ENCODE results near the gene VPS13D.
"Not testable (repeated sequence)": the region's sequence is repeated elsewhere in the genome, so short reads cannot be mapped to it uniquely, and the experiment has no call there.

The VPS13D gene

DNA sequence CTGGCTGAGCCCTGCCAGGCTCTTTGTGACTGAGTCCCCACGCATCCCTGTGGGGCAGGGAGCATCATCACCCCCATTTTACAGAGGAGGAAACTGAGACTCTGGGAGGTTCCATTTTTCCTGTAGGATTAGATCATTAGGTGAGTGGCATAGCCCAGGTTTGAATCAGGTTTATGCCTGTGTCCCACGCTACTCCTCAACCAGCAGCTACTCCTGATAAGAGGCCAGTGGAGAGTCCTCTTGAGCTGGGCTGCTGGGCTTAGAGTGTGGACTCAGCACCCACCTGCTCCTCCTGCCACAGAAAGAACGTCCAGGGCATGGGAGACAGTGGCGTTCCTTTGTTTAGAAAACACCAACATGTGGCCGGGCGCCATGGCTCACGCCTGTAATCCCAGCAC lies 32.3 kb upstream of the VPS13D start:
- peak; percentile 57 for DNase-seq

DNA sequence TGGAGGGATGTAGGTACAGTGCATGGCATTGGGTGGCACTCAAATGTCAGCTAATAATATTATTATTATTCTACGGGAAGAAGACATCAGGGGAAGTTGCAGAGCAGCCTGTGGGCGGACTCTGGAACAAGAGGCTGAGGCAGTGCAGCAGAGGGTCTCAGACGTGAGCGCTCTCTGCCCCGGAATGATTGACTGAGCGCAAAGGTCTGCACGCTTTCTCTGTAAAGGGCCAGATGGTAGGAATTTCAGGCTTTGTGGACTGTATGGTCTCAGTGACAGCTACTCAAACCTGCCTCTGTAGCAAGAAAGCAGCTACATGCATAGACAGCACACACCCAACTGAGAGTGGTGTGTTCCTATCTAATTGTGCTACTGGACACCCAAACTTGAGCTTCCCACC lies 29.6 kb upstream of the VPS13D start:
- no peak for DNase-seq

DNA sequence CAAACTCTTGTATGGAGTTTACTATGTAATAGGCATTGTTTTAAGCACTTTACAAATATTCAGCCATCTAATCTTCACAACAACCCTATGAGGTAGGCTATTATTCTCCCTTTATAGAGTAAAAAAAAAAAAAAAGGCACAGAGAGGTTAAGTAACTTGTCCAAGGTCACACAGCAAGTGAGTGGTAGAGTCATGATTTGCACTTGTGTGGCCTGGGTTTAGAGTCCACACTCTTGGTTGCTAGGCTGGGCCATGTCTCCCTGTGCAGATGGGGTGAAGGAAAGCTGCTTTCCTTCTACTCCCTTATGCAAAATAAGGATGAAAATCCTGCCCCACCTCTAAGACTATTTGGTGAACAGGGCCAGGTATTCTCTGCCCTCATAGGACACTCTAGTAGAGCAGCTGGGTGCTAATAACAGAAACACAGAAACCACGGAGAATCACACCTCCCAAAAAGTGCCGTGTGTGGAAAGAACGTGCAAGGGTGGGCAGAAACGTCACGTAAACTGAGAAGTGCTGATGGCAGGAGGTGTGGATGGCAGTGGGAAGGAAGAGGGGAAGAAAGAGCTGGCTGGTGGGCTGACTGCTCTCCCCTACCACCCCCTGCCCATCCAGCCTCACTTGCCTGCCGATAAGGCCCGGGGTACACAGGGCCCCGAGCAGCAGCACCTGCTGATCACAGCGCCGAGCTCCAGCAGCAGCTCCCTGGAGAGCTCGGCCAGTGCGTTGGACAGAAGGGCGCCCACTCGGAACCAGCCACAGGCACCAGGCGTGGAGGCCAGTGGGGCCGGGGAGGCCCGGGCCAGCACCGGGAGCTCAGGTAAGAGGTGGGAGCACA lies 28.3 kb upstream of the VPS13D start:
- DNase-seq, result no peak

DNA sequence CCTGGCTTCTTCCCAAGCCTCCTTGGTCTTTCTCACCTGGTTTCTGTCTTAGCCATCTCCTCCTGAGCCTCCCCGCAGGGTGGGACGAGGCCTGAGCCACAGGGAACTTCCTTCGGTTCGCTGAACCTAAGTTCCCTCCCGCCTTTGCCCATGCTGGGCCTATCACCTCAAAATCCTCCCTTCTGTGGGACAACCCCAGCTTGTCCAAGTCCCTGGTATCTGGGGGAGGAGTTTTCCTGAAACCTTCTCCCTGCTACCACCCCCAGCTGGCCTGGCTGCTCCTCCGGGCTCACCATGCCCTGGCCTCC lies 27.7 kb upstream of the VPS13D start:
- no peak for DNase-seq

DNA sequence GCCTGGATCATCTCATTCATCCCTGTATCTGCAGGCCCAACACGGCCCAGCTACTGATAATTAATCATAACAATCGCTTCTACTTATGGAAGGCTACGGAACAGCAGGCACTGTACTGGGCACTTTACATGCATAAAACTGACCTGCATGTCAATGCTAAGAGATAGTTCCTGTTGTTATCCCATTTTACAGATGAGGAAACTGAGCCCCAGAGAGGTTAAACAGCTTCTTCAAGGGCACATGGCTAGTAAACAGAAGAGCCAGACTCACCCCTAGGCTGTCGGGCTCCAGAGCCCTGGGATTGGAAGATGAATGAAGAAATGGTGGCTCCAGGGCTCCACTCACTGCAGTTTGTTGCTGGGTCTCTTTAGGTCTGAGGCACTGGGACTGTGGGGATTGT lies 27.3 kb upstream of the VPS13D start:
- no peak for DNase-seq

DNA sequence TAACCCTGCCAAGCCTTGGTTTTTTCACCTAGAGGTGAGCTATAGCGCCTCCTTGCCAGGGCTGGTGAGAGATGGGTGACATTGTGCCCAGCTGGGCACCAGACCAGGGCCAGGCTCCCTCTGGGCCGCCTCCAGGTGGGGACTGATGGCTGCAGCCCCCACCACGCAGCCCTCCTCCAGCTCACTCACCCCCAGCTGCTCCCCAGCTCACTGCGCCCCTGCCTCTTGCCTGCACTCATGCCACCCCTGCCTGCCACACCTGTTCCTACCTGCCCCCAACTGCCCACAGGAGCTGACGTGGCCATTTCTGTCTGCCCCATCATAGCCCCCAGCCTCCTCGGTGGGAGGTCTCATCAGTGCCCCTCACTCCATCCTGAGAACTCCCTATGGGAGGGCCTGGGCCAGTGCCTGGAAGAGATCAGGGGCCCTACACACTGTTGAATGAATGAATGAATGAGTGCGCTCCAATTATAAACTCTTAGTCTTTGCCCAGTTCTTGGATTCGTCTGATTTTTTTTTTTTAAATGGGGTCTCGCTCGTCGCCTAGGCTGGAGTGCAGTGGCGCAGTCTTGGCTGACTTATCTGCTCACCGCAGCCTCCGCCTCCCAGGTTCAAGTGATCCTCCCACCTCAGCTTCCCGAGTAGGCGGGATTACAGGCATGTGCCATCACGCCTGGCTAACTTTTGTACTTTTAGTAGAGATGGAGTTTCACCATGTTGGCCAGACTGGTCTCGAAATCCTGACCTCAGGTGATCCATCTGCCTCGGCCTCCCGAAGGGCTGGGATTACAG lies 26.4 kb upstream of the VPS13D start:
- no peak for DNase-seq

DNA sequence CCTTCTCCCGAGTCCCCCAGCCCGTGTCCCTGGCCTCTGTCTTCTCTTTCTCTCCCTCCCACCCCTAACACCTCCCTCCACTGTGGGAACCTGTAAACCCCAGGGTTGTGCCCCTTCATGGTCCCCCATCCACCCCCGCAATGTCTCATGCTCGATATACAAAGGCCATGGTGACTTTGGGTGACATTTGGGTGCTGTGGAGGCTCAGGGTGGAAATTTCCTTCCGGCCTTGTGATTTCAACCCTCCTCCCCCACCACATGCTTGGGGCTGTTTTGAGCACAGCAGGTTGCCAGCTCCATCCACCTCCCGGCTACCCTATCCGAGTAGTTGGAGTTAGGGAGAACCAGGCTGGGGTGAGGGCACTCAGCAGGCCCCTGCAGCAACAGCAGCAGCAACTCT lies 25.7 kb upstream of the VPS13D start:
- no peak for DNase-seq

DNA sequence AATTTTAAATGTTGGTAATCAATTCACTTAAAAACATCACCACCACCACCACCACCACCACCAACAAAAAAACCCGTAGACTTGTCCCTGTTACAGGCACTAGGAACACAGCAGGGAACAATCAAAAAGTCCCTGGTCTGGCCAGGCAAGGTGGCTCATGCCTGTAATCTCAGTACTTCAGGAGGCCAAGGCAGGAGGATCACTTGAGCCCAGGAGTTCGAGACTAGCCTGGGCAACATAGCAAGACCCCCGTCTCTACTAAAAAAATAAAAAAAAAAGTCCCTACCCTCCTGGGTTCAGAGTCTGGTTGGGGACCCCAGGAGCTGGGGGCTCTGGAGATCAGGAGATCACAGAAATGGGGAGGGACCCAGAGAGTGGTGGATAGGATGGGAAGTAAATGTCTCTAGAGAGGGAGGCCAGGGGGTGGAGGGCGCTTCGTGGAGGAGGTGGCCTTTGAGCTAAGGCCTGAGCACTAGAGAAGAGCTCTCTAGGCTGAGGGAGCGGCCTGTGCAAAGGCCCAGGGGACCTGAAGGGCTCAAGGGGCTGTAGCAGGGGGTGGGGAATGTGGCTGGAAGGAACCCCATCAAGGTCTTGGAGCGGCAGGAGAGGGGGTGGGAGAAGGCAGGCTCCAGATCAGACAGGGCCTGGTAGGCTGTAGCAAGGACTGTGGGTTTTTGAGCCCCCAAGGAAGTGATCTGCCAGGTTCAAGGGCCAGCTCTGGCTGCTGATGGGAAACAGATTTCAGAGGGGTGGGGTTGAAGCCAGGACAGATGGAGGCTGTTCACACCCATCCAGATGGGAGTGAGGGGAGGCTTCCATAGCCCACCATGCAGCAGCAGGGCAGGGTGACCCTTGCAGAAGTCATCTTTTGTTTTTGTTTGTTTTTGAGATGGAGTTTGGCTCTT lies 24.8 kb upstream of the VPS13D start:
- DNase-seq, result no peak

DNA sequence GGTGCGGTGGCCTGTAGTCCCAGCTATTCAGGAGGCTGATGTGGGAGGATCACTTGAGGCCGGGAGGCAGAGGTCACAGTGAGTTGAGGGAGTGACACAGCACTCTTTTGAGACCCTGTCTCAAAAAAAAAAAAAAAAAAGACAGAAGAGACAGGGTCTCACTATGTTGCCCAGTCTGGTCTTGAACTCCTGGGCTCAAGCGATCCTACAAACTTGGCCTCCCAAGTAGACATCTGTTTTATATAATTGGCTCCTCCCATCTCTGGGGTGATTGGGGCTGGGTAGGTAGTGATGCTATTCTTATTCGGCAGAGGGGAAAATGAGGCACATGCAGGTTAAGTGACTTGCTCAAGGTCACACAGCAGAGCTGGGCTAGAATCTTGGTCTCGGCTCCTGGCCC lies 23.6 kb upstream of the VPS13D start:
- no peak for DNase-seq

DNA sequence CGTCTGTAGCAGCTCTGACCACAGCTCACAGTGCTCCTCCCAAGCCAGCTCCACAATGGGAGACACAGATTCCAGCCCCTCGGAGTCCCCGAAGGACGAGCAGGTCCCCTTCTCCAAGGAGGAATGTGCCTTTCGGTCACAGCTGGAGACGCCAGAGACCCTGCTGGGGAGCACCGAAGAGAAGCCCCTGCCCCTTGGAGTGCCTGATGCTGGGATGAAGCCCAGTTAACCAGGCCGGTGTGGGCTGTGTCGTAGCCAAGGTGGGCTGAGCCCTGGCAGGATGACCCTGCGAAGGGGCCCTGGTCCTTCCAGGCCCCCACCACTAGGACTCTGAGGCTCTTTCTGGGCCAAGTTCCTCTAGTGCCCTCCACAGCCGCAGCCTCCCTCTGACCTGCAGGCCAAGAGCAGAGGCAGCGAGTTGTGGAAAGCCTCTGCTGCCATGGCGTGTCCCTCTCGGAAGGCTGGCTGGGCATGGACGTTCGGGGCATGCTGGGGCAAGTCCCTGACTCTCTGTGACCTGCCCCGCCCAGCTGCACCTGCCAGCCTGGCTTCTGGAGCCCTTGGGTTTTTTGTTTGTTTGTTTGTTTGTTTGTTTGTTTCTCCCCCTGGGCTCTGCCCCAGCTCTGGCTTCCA lies 22.9 kb upstream of the VPS13D start:
- peak; percentile 45 for DNase-seq

DNA sequence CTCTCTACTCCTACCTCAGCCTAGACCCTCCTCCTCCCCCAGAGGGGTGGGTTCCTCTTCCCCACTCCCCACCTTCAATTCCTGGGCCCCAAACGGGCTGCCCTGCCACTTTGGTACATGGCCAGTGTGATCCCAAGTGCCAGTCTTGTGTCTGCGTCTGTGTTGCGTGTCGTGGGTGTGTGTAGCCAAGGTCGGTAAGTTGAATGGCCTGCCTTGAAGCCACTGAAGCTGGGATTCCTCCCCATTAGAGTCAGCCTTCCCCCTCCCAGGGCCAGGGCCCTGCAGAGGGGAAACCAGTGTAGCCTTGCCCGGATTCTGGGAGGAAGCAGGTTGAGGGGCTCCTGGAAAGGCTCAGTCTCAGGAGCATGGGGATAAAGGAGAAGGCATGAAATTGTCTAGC lies 21.6 kb upstream of the VPS13D start:
- no peak for DNase-seq

DNA sequence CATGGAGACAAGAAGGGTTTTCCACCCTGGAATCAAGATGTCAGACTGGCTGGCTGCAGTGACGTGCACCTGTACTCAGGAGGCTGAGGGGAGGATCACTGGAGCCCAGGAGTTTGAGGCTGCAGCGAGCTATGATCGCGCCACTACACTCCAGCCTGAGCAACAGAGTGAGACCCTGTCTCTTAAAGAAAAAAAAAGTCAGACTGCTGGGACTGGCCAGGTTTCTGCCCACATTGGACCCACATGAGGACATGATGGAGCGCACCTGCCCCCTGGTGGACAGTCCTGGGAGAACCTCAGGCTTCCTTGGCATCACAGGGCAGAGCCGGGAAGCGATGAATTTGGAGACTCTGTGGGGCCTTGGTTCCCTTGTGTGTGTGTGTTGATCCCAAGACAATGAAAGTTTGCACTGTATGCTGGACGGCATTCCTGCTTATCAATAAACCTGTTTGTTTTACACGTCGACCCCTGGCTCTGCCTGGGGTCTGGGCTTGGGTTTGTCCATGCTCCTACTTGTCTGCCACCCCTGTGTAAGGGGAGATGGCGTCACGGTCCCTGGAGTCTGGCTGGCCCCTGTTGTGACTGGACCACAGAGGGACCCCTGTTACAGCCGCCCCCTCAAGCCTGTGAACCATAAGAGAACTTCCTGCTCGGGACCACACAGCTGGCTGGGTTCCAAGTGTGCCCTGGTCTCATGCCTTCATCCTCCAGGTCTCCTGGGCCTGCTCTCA lies 20.9 kb upstream of the VPS13D start:
- peak; percentile 84 for DNase-seq

DNA sequence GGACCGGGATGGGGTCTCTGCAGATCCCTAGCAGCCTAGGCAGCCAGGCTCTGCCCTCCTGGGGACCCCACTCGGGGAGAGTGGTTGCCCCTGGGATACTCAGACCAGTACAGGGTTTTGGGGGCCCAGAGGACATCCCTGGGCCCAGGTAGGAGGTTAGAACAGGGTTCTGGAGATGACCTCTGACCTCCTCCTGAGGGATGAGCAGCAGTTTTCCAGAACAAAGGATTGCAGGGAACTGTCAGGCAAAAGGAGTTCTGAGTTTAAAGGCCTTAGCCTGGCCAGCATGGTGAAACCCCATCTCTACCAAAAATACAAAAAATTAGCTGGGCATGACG lies 20.4 kb upstream of the VPS13D start:
- no peak for DNase-seq

DNA sequence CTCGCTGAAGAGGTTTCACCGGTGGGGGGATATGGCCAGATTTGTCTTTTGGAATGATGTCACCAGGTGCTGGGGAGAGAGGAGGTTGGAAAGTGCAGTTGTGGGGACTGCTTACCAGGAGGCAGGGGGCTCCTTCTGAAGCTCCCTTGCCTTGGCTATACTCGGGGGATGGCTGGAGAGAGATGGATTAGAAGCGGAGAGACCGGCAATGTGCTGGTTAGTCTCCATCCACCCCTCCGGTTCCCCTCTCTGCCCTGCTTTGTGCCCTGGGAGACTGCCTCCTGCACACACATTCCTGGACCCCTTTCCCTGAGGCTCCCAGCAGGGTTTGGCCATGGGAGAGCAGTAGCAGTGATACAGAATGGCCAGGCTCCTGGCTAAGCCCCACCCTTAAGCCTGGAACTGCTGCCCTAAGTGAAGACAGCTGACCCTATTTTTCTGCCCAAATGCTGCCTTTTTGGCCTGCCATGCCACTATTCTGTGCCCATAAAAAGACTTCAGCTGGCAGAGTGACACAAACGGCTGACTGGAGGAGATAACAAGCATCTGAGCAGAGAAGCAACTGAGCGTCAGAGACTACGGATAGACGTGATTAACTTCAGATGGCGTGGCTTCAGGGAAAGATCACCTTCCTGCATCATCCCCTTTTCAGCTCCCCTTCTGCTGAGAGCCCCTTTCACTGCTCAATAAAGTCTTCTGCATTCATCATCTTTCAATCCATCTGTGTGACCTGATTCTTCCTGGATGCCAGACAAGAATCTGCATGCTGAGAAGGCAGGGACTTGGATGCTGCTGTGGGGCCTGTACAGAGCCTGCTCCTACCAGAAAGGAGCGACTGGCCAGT lies 14.5 kb upstream of the VPS13D start:
- DNase-seq, result no peak

DNA sequence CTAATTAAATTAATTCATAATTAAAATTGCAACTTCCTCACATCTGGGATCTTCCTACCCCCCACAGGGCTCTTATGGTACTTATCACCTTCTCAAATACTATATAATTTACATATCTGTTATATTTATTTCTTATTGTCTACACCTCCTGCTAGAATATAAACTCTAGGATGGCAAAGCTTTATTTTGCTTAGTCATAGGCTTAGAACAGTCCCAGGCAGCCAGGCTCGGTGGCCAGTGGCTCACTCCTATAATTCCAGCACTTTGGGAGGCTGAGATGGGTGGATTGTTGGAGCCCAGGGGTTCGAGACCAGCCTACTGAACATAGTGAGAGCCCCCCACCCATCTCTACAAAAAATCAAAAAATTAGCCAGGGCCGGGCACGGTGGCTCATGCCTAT lies 10.0 kb upstream of the VPS13D start:
- DNase-seq, result no peak

DNA sequence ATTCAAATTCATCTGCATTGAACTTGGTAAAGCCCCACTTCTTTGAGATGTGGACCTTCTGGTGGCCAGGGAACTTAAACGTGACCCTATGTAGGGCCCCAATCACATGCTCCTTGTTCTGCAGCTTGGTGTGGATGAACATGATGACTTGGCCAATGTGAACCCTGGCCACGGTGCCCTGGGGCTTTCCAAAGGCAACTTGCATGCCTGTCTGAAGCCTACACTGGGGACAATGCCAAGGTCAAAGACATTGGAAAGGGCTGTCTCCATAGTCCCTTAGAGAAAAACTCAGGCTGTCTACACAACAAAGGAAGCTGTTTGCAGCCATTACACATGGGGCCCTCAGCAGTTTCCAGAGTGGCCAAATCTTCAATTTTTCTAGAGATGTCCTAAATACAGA lies 8.9 kb upstream of the VPS13D start:
- no peak for DNase-seq

DNA sequence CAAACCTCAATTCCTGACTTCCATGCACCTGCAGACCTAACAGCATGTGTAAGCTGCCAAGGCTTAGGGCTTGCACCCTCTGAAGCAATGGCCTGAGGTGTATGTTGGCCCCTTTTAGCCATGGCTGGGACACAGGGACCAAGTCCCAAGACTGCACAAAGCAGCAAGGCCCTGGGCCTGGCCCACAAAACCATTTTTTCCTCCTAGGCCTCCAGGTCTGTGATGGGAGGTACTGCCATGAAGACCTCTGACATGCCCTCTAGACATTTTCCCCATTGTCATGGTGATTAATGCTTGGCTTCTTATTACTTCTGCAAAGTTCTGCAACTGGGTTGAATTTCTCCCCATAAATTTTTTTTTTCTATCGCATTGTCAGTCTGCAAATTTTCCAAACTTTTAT lies 7.1 kb upstream of the VPS13D start:
- DNase-seq, result not testable (repeated sequence)

DNA sequence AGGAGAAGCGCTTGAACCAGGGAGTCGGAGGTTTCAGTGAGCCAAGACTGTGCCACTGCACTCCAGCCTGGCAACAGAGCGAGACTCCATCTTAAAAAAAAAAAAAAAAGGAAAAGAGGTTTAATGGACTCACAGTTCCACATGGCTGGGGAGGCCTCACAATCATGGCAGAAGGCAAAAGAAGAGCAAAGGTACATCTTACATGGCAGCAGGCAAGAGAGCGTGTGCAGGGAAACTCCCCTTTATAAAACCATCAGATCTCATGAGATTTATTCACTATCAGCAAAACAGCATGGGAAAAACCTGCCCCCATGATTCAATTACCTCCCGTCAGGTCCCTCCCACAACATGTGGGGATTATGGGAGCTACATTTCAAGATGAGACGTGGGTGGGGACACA lies 5.7 kb upstream of the VPS13D start:
- DNase-seq, result not testable (repeated sequence)

DNA sequence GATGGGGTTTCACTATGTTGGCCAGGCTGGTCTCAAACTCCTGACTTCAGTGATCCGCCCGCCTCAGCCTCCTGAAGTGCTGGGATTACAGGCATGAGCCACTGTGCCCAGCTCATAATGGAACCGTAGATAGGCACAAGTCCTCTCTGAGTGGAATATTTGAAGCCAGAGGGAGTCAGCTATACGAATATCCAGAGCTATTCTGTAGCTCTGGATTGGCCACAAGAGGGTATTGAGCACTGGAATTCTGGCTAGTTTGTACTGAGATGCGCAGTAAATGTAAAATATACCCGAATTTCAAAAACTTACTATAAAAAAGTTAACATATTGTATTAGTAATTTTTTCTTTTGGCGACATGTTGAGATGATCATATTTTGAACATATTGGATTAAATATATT lies 851 bp upstream of the VPS13D start:
- DNase-seq, result no peak

DNA sequence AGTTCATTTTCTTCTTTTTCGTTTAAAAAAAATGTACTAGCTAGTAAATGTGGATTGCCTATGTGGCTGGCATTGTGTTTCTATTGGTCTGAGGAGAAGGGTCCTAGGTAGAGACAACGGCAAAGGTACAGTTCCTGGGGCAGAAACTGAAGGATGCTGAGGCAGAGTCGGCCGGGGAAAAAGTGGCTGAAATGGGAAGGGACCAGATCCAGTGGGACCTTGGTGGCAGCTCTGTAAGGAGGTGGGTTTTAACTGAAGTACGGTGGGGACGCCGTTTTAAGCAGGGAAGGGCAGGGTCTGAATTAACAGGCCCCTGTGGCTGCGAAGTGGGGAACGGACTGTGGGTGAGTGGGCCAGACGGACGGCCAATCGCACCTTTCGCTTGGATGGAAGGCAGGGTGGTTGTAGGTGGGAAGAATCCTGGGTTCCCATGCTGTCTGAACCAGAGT lies 420 bp upstream of the VPS13D start:
- no peak for DNase-seq

DNA sequence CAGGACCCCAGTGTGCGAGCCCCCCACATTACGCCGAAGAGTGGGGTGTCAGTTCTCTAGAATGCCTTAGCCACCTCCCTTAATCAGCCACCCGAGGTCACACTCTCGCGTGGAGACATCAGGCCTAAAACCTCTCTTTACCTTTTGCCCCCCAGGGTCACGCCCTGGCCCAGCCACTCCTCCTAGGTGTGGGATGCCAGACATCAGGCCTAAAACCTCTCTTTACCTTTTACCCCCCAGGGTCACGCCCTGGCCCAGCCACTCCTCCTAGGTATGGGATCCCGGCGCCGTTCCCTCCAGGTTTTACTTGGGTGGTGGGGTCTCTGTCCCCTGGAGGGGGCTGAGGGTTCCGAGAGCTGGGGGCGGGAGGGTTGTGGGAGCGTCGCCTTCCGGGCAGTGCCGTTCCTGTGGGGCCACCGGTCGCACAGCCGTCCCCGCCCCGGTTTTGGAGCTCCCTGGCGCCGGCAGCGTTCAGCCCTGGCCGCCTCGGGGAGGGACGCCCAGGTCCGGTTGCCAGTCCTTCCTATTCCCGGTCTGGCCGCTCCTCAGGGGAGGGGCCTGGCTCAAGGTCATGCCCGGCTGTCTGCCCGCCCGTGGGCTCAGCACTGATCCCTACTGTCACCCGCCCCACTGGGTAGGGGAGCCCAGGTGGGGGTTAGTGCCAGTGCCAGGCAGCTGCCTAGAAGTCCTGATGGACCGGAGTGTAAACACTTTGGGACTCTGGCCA lies 882 bp downstream of the VPS13D start:
- peak; percentile 51 for DNase-seq
